H9 (cell line): ENCODE data around the gene PEAK3. TPM values are rescaled to one million over a fixed set of nuclear protein-coding genes. Genes with fewer than 3 reads are reported as not detected.
A peak's percentile ranks its signal among the peaks of the same experiment; 100 is the strongest.

Experiments used
- DNase-seq: peaks from one replicate; pipeline ENCODE4 v3.0.0-alpha.2; 2017
- H2AFZ ChIP-seq: one replicate; pipeline ENCODE4 v1.6.1; 2013; ENCODE audit warnings: mild to moderate bottlenecking, low read length, control low read depth, moderate library complexity
- H2AK5ac ChIP-seq: 2 replicates; pipeline ENCODE4 v1.6.1; 2013; ENCODE audit warnings: low read length, control low read depth, mixed read lengths; ENCODE audit not compliant: insufficient read length
- H2BK120ac ChIP-seq: one replicate; pipeline ENCODE4 v1.6.1; 2013; ENCODE audit warnings: low read depth, mild to moderate bottlenecking, low read length, control low read depth, inconsistent platforms; ENCODE audit not compliant: poor library complexity, severe bottlenecking
- H2BK12ac ChIP-seq: 2 replicates; pipeline ENCODE4 v1.6.1; 2013; ENCODE audit warnings: low read length, control low read depth, mixed read lengths, low read depth; ENCODE audit not compliant: insufficient read length
- H2BK15ac ChIP-seq: 2 replicates; pipeline ENCODE4 v1.6.1; 2013; ENCODE audit warnings: low read depth, low read length, control low read depth
- H2BK20ac ChIP-seq: one replicate; pipeline ENCODE4 v1.6.1; 2013; ENCODE audit warnings: low read depth, mild to moderate bottlenecking, low read length, control low read depth, inconsistent platforms; ENCODE audit not compliant: poor library complexity, severe bottlenecking
- H2BK5ac ChIP-seq: 2 replicates; pipeline ENCODE4 v1.6.1; 2013; ENCODE audit warnings: low read length, control low read depth, mixed read lengths; ENCODE audit not compliant: insufficient read length
- H3K14ac ChIP-seq: 2 replicates; pipeline ENCODE4 v1.6.1; 2013; ENCODE audit warnings: low read length, control low read depth; ENCODE audit not compliant: insufficient read depth
- H3K18ac ChIP-seq: 2 replicates; pipeline ENCODE4 v1.6.1; 2013; ENCODE audit warnings: low read depth, mild to moderate bottlenecking, mixed read lengths, low read length, control low read depth; ENCODE audit not compliant: insufficient read length
- H3K23ac ChIP-seq: 2 replicates; pipeline ENCODE4 v1.6.1; 2013; ENCODE audit warnings: low read length, control low read depth, mixed read lengths, low read depth; ENCODE audit not compliant: insufficient read length
- H3K23me2 ChIP-seq: 2 replicates; pipeline ENCODE4 v1.6.1; 2013; ENCODE audit warnings: low read depth, mild to moderate bottlenecking, mixed read lengths, low read length, control low read depth; ENCODE audit not compliant: insufficient read length, poor library complexity, severe bottlenecking
- H3K27ac ChIP-seq: 2 replicates; pipeline ENCODE4 v1.5.1; 2013; ENCODE audit warnings: low read length, control low read depth, mixed read lengths, low read depth; ENCODE audit not compliant: insufficient read length
- H3K27me3 ChIP-seq: 2 replicates; pipeline ENCODE4 v1.6.1; 2013; ENCODE audit warnings: low read length, control low read depth, inconsistent platforms; ENCODE audit not compliant: insufficient read depth
- H3K4ac ChIP-seq: 2 replicates; pipeline ENCODE4 v1.6.1; 2013; ENCODE audit warnings: low read depth, mild to moderate bottlenecking, control low read depth, inconsistent platforms, low read length, moderate library complexity
- H3K4me1 ChIP-seq: 2 replicates; pipeline ENCODE4 v1.6.1; 2013; ENCODE audit warnings: low read length, control low read depth, inconsistent platforms; ENCODE audit not compliant: insufficient read depth
- H3K4me2 ChIP-seq: 2 replicates; pipeline ENCODE4 v1.6.1; 2013; ENCODE audit warnings: low read length, control low read depth, mixed read lengths; ENCODE audit not compliant: insufficient read length, insufficient read depth
- H3K56ac ChIP-seq: 2 replicates; pipeline ENCODE4 v1.6.1; 2013; ENCODE audit warnings: low read depth, mild to moderate bottlenecking, mixed read lengths, low read length, control low read depth; ENCODE audit not compliant: insufficient read length
- H3K79me1 ChIP-seq: 2 replicates; pipeline ENCODE4 v1.6.1; 2013; ENCODE audit warnings: low read depth, mild to moderate bottlenecking, moderate library complexity, low read length, control low read depth, inconsistent platforms; ENCODE audit not compliant: insufficient read depth, poor library complexity, severe bottlenecking
- H3K79me2 ChIP-seq: 2 replicates; pipeline ENCODE4 v1.6.1; 2013; ENCODE audit warnings: low read length, control low read depth, inconsistent platforms; ENCODE audit not compliant: insufficient read depth
- H3K9ac ChIP-seq: 2 replicates; pipeline ENCODE4 v1.6.1; 2013; ENCODE audit warnings: low read length, control low read depth, mixed read lengths; ENCODE audit not compliant: insufficient read length; ENCODE audit errors: extremely low read depth
- H3K9me3 ChIP-seq: one replicate; pipeline ENCODE4 v1.6.1; 2013; ENCODE audit warnings: low read depth, low read length, inconsistent platforms; ENCODE audit not compliant: control insufficient read depth
- H3T11ph ChIP-seq: one replicate; pipeline ENCODE4 v1.6.1; 2013; ENCODE audit warnings: mild to moderate bottlenecking, low read length, control low read depth, inconsistent platforms
- H4K20me1 ChIP-seq: one replicate; pipeline ENCODE4 v1.6.1; 2013; ENCODE audit not compliant: control insufficient read depth, insufficient read length, insufficient read depth
- H4K5ac ChIP-seq: 2 replicates; pipeline ENCODE4 v1.6.1; 2013; ENCODE audit warnings: low read depth, mild to moderate bottlenecking, mixed read lengths, low read length, control low read depth; ENCODE audit not compliant: insufficient read length
- H4K8ac ChIP-seq: replicated peaks from 2 replicates; pipeline ENCODE4 v1.6.1; 2013; ENCODE audit warnings: low read length, control low read depth, mixed read lengths, low read depth; ENCODE audit not compliant: insufficient read length
- H4K91ac ChIP-seq: 2 replicates; pipeline ENCODE4 v1.6.1; 2013; ENCODE audit warnings: low read depth, mild to moderate bottlenecking, moderate library complexity, mixed read lengths, low read length, control low read depth; ENCODE audit not compliant: insufficient read length
- H3K27ac Mint-ChIP-seq, 3 experiments: 2 replicates in 2 of 3; 3 replicates in 1 of 3; pipeline ENCODE4 v1.8.0; 2020 to 2021; ENCODE audit warnings: mixed read lengths in 3 of 3, mild to moderate bottlenecking in 1 of 3, moderate library complexity in 1 of 3
- H3K27me3 Mint-ChIP-seq: 2 replicates; pipeline ENCODE4 v1.8.0; 2021; ENCODE audit warnings: low read depth, mild to moderate bottlenecking, moderate library complexity, mixed read lengths
- H3K36me3 Mint-ChIP-seq, 3 experiments: 2 replicates in 2 of 3; 3 replicates in 1 of 3; pipeline ENCODE4 v1.8.0; 2020 to 2021; ENCODE audit warnings: low read depth in 3 of 3, mixed read lengths in 3 of 3; ENCODE audit not compliant: insufficient read depth in 1 of 3
- H3K4me1 Mint-ChIP-seq, 2 experiments: 2 replicates each; pipeline ENCODE4 v1.8.0; 2020; ENCODE audit warnings: mixed read lengths in 2 of 2
- H3K4me3 Mint-ChIP-seq, 2 experiments: 2 replicates in 1 of 2; 3 replicates in 1 of 2; pipeline ENCODE4 v1.8.0; 2020 to 2021; ENCODE audit warnings: mild to moderate bottlenecking in 2 of 2, mixed read lengths in 2 of 2, moderate library complexity in 1 of 2
- H3K9me3 Mint-ChIP-seq, 2 experiments: 2 replicates in 1 of 2; 3 replicates in 1 of 2; pipeline ENCODE4 v1.8.0; 2020; ENCODE audit warnings: mild to moderate bottlenecking in 2 of 2, mixed read lengths in 2 of 2, moderate library complexity in 1 of 2
- WGBS: extraction: QIAGEN DNeasy Blood & Tissue Kit; methylation state at CpG from one replicate; pipeline ENCODE4 v1.1.7; 2013; ENCODE audit warnings: missing lambda C conversion rate, low lambda C conversion rate, mixed read lengths; ENCODE audit not compliant: insufficient read length; ENCODE audit errors: extremely low coverage; 5-methylcytosine and 5-hydroxymethylcytosine counted together
- total RNA-seq: library from RNA; stranded (reverse); gene quantifications from 2 replicates; pipeline ENCODE4 v1.2.1, GENCODE V29; 2021
- TF ChIP-seq, protein P1 (sequence below): fragments of 200-600 bp; sonication (generic); conservative IDR thresholded peaks from 3 replicates; pipeline ENCODE4 v1.8.0; 2021; ENCODE audit warnings: antibody characterized with exemption, mild to moderate bottlenecking

Gene PEAK3
- total RNA-seq, 1 experiment from 2014 or later = not detected

DNA sequence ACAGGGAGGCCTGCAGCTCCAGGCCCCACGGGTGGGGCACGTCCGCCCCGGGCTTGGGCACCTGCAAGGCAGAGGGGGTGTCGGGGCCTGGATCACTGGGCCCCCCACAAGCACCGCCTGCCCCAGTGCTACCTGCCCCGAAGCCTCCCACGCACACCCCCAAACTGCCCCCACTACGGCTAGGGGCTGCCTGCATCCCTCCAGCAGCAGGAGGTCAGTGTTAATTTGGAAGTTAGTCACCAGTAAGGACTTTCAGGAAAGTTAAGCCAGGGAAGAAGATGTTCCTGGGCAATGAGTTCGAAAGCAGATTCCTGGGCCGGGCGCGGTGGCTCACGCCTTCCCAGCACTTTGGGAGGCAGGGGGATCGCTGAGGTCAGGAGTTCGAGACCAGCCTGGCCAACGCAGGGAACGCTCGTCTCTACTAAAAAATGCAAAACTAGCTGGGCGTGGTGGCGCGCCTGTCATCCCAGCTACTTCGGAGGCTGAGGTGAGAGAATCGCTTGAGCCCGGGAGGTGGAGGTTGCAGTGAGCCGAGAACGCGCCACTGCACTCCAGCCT, 5.5 kb downstream of the PEAK3 start:
- Mint-ChIP-seq H3K27me3 (peaks cover 2% of the 10 kb centered on the region; the same call in 1 of the 2 replicates), H3K9me3 (no peaks in the 10 kb centered on the region; a peak in 1 of 5 replicates), H3K27ac (no peak overlapping the region), H3K4me3 (peak overlapping the region in 1 of 2 experiments; percentile 51; a peak in 1 of 5 replicates), H3K4me1 (peaks cover 18 to 22% of the 10 kb centered on the region in 2 experiments), H3K36me3 (peaks cover 18 to 30% (median 21%) of the 10 kb centered on the region in 3 experiments)
- no peak for DNase-seq
- Histone ChIP-seq H3K4me2 (no peak overlapping the region), H2AK5ac (no peak overlapping the region), H2BK20ac (no peak overlapping the region), H3K4ac (no peak overlapping the region), H3K27ac (no peak overlapping the region), H4K91ac (no peak overlapping the region), H4K20me1 (peaks cover 2% of the 10 kb centered on the region), H4K8ac (no peak overlapping the region), H3K79me1 (no peaks in the 10 kb centered on the region), H2BK12ac (no peak overlapping the region), H3T11ph (no peak overlapping the region), H3K18ac (no peak overlapping the region), H3K23me2 (no peaks in the 10 kb centered on the region), H3K14ac (no peak overlapping the region), H2BK15ac (no peak overlapping the region), H3K56ac (no peak overlapping the region), H3K23ac (no peak overlapping the region), H4K5ac (no peak overlapping the region), H3K9me3 (no peaks in the 10 kb centered on the region), H2BK120ac (no peak overlapping the region), H2BK5ac (no peak overlapping the region), H2AFZ (no peak overlapping the region), H3K4me1 (0 out of 2 replicates have a peak, but pooled peaks cover 2% of the 10 kb centered on the region), H3K27me3 (no peaks in the 10 kb centered on the region), H3K9ac (no peak overlapping the region), H3K79me2 (peaks cover 4% of the 10 kb centered on the region; the same call in 1 of the 2 replicates)
- TF ChIP-seq, protein P1, sequence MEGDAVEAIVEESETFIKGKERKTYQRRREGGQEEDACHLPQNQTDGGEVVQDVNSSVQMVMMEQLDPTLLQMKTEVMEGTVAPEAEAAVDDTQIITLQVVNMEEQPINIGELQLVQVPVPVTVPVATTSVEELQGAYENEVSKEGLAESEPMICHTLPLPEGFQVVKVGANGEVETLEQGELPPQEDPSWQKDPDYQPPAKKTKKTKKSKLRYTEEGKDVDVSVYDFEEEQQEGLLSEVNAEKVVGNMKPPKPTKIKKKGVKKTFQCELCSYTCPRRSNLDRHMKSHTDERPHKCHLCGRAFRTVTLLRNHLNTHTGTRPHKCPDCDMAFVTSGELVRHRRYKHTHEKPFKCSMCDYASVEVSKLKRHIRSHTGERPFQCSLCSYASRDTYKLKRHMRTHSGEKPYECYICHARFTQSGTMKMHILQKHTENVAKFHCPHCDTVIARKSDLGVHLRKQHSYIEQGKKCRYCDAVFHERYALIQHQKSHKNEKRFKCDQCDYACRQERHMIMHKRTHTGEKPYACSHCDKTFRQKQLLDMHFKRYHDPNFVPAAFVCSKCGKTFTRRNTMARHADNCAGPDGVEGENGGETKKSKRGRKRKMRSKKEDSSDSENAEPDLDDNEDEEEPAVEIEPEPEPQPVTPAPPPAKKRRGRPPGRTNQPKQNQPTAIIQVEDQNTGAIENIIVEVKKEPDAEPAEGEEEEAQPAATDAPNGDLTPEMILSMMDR = no peak
- no CpG with 5 or more reads among the region's 28 CpGs for WGBS
